GM21529 (cell line): ENCODE data around the gene RPTOR.
A peak's percentile ranks its signal among the peaks of the same experiment; 100 is the strongest.

Experiments used
- ATAC-seq: cut with Tn5 transposase; IDR thresholded peaks from one replicate; pipeline ENCODE4 v1.9.1; 2021; ENCODE audit not compliant: unreplicated experiment

RPTOR gene

DNA sequence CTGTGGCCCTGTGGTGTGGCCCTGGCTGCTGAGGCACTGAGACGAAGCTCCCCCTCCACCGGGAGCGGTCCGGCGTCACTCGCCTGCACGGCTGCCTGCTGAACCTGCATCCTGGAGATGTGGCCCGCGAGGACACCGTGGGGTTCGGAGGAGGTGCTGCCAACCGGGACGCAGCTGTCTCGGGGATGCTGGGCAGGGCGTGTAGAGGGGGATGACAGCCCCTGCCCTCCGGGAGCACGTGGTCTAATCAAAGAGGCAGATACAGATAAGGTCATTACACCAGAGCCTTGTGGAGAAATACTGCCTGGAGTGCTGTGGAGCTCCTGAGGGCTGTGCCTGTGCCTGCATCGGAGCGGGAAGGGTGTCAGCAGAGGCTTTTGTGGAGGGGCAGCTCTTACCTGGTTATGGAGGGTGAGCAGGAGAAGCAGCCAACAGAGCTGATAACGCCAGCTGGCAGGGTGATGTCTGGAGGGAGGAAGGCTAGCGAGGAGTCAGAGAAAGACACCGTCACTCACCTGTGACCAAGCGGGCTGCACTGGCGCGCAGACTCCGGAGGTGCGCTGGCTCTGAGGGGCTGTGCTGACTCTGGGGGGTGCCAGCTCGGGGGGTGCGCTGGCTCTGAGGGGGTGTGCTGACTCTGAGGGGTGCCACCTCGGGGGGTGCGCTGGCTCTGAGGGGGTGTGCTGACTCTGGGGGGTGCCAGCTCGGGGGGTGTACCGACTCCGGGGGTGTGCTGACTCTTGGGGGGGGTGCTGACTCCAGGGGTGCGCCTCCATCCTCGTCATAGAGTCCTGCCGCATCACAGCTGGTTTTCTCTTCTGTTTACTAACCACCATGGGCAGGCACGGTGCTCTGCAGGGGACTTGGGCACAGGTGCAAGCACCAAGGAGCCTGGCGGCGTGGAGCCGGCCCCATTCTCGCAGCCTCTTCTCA, 342.3 kb downstream of the RPTOR start:
- no peak for ATAC-seq

GRCh38 chr17:80887639-80888175, 343.1 kb downstream of the RPTOR start:
- ATAC-seq = no peak

GRCh38 chr17:80888276-80889160, 343.9 kb downstream of the RPTOR start:
- no peak for ATAC-seq

DNA sequence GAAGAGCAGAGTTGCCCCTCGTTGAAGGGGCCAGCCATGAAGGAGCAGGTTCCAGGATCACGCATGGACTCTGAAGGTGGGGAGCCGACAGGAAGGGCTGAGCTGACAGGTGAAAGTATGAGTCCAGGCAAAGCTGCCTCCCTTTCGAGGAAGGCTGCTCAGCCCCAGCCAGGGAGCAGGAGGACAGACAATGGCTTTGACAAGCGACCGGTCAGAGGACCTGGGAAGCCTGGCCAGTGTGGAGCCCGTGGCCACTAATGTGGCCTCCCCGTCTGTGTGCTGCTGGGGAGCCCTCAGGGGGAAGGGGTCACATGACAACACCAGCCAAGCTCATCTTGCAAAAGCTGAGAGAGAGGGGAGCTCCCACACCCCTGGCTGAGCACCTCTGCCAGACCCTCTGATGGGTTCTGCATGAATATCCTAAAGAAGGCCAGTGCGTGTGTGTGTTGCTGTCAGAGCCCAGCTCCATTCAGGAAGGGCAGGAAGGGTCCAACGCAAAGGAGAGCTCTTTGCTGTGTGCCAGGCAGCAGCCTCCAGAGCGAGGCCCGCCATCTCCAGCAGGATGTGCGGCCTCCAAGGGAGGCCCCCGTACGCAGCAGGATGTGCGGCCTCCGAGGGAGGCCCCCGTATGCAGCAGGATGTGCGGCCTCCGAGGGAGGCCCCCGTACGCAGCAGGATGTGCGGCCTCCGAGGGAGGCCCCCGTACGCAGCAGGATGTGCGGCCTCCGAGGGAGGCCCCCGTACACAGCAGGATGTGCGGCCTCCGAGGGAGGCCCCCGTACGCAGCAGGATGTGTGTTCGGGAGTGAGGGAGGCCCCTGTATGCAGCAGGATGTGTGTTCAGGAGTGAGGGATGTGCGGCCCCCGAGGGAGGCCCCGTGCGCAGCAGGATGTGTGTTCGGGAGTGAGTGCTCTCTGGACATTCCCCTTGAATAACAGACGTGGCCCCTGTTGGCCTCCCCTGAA, 344.9 kb downstream of the RPTOR start:
- no peak for ATAC-seq

GRCh38 chr17:80890196-80890920, 345.7 kb downstream of the RPTOR start:
- no peak for ATAC-seq

DNA sequence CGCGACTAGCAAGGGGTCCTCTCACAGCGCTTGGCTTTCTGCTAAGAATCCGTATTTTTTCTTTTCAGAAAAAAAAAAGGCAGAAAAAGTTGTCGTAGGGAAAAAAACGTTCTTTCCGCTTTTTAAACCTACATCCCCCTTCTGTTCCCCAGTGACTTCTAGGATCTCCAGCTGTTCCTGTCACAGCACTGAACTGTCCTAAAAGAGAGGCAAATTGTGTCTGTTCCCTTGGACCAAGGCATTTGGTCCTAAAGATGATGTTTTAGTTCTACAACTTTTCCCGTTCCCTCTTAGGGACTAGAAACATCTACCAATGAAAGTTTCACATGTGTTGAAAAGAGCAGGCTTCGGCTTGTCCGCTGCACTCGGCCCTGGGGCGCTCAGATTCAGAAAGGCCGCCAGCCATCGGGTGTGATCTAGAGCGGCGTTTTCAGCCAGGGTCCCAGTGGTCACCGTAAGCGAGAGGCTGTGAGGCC, 346.3 kb downstream of the RPTOR start:
- ATAC-seq = no peak

DNA sequence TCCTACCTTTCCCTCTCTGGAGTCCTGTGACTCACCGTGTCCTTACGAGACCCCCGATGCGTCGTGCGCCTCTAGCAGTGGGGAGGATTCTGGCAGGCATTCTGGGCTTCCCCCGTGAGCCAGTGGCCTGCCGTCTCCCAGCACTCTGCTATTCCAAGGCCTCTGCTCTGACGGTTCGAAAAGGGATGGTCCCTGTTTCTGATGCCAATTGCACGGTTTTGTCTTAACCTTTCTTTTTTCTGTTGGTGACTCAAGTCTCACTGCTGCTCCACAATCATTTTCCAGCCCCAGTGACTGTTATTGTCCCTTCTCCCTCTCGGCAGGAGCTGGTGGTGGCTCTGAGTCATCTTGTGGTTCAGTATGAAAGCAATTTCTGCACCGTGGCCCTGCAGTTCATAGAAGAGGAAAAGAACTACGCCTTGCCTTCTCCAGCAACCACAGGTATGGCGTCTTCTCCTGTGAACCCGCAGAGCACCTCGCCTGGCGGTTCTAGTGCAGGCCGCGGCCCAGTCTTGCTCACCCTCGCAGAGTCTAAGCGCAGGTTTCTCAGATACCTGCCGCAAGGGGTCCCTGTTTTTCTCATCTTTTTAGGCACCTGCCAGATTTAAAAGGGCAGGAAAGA, 346.9 kb downstream of the RPTOR start:
- ATAC-seq = peak; percentile 50

GRCh38 chr17:80892019-80892855, 347.6 kb downstream of the RPTOR start:
- ATAC-seq = peak; percentile 79

DNA sequence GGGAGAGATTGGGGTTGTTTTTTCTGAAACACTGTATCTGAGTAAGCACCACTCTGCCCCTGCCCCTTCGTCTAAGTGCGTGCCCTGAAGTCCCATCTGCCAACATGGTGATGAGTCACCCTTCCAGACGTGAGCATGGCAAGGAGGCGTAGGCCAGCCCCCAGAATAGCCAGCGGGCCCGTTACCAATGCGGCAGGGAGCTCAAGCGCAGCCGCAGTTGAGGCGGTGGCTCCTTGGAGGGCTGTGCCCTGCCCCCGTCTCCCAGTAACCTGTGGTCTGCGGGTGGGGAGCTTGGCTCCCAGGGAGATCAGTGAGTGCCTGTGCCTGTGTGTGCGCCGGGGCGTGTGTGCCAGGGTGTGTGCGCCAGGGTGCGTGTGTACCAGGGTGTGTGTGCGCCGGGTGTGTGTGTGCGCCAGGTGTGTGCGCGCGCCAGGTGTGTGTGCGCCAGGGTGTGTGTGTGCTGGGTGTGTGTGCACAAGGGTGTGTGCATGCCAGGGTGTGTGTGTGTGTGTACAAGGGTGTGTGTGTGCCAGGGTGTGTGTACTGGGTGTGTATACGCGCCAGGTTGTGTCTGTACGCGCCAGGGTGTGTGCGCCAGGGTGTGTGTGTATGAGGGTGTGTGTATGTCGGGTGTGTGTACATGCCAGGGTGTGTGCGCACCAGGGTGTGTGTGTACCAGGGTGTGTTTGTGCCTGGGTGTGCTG, 348.4 kb downstream of the RPTOR start:
- no peak for ATAC-seq

DNA sequence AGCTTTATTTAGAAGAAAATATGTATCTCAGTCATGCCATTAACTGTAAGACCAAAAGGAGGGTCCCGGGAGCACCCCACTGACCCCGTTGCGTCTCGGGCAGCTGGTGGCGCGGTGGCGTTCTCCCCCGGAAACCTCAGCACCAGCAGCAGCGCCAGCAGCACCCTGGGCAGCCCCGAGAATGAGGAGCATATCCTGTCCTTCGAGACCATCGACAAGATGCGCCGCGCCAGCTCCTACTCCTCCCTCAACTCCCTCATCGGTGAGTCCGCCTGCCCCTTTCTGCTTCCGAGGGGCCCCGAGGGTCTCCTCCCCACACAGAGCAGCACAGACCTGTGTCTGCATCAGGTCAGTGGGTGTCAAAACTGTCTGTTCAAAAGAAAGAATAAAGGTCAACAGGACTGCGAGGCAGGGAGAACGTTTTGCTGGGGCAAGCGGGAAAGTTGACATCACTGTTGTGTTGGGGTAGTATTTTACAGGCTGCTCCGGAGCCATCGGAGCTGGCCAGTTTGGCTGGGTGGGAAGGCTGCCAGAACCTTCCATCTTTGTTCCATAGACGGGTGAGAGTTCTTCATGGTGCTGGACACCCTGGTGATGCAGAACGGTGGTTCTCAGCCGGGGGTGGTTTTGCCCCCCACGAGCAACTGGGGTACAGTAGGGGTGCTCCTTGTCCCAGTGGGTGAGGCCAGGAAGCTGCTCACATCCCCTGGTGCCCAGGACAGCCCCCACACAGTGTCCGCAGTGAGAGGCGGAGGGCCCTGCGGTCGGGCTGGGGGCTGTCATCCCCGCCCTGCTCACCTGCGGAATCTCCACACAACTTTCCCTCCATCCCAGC, 349.2 kb downstream of the RPTOR start:
- ATAC-seq = no peak

DNA sequence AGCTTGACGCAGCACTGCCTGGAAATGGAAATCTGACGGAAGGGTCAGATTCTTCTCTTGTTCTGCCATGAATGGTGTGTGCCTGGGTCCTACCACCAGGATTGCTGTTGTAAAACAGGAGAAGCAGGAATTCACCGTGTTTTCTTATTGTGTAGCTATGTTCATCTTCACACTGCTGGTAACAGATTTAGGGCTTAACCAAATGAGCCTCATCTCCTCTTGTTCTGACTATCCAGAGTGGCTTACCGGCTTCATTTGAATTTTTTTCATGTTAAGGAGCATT, 349.7 kb downstream of the RPTOR start:
- ATAC-seq = no peak

DNA sequence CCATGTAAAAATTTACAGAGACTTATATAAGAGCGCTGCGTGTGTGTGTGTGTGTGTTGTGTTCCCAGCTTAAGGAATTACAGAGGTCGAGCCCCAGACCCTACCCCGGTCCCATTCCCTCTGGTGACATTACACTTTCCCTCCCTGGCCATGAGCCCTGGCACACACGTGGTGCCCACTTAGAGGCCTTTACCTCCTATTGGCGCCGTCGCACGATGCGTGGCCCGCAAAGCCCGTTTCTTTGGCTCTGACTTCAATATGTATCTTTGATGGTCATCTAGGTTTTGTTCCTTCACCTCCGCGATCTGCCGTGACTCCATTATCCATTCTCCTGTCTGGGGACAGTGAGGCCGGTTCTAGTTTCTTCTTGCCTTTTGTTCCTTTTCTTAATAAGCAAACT, 350.1 kb downstream of the RPTOR start:
- no peak for ATAC-seq

DNA sequence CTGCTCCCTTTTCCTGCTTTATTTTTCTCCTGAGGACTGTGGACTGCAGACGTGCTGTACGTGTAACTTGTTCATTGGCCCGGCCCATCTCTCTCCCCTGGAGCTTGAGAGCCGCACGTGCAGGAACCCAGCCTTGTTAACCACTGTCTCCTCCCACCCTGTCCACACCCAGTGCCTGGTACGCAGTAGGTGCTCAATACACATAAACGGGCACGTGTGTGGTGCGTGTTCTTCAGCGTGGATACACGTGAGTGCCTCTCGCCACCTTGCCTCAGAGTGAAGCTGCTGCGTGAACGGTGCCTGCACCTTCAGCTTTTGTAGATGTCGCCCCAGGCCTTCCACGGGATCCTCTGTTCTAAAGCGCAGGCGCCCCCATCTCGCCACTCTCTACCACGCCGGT, 350.7 kb downstream of the RPTOR start:
- ATAC-seq = no peak

- ATAC-seq = no peak
Observed at GRCh38 chr17:80898716-80899115, 354.1 kb downstream of the RPTOR start.

- no peak for ATAC-seq
Observed at GRCh38 chr17:80899402-80900268, 355.0 kb downstream of the RPTOR start.

- peak; percentile 48 for ATAC-seq
Observed at GRCh38 chr17:80901319-80901718, 356.7 kb downstream of the RPTOR start.
